Measurements from ENCODE around the gene TMED7.

Gene TMED7

GRCh38 chr5:115627295-115627865, 1.5 kb upstream of the TMED7 start:
- DNase-seq (ENCODE audit: low read depth in 2 of 2, low spot score in 1 of 2), result no peak

GRCh38 chr5:115626445-115626823, 598 bp upstream of the TMED7 start:
- DNase-seq (ENCODE audit: low read depth in 2 of 2, low spot score in 1 of 2), result no peak

GRCh38 chr5:115624994-115625393, 842 bp downstream of the TMED7 start:
- DNase-seq (ENCODE audit: low read depth in 2 of 2, low spot score in 1 of 2), result no peak

GRCh38 chr5:115623658-115624057, 2.2 kb downstream of the TMED7 start:
- DNase-seq (ENCODE audit: low read depth in 2 of 2, low spot score in 1 of 2), result no peak

GRCh38 chr5:115621365-115621900, 4.4 kb downstream of the TMED7 start:
- DNase-seq (ENCODE audit: low read depth in 2 of 2, low spot score in 1 of 2), result no peak

- DNase-seq (ENCODE audit: low read depth in 2 of 2, low spot score in 1 of 2), result no peak
Measured at GRCh38 chr5:115616892-115617291, 8.9 kb downstream of the TMED7 start.

GRCh38 chr5:115616472-115616871, 9.4 kb downstream of the TMED7 start:
- DNase-seq (ENCODE audit: low read depth in 2 of 2, low spot score in 1 of 2), result no peak

GRCh38 chr5:115611873-115612272, 14.0 kb downstream of the TMED7 start:
- DNase-seq (ENCODE audit: low read depth in 2 of 2, low spot score in 1 of 2), result no peak

- DNase-seq (ENCODE audit: low read depth in 2 of 2, low spot score in 1 of 2), result no peak
Measured at GRCh38 chr5:115607935-115608334, 17.9 kb downstream of the TMED7 start.

GRCh38 chr5:115605436-115605835, 20.4 kb downstream of the TMED7 start:
- no peak for DNase-seq (ENCODE audit: low read depth in 2 of 2, low spot score in 1 of 2)

- no peak for DNase-seq (ENCODE audit: low read depth in 2 of 2, low spot score in 1 of 2)
Measured at GRCh38 chr5:115602591-115603125, 23.2 kb downstream of the TMED7 start.

- DNase-seq (ENCODE audit: low read depth in 2 of 2, low spot score in 1 of 2), result peak; percentile 5 to 13
Measured at GRCh38 chr5:115601701-115602590, 23.9 kb downstream of the TMED7 start, which contains the start of gene TICAM2. TICAM2 (minus strand) TSS chr5:115602479; CDS start chr5:115581256, 21,223 bp downstream.

- no peak for DNase-seq (ENCODE audit: low read depth in 2 of 2, low spot score in 1 of 2)
Measured at GRCh38 chr5:115600766-115601165, 25.1 kb downstream of the TMED7 start.

GRCh38 chr5:115599924-115600323, 25.9 kb downstream of the TMED7 start:
- DNase-seq (ENCODE audit: low read depth in 2 of 2, low spot score in 1 of 2), result no peak

GRCh38 chr5:115599502-115599901, 26.3 kb downstream of the TMED7 start:
- no peak for DNase-seq (ENCODE audit: low read depth in 2 of 2, low spot score in 1 of 2)

GRCh38 chr5:115594128-115595047, 31.4 kb downstream of the TMED7 start:
- DNase-seq (ENCODE audit: low read depth in 2 of 2, low spot score in 1 of 2), result no peak

GRCh38 chr5:115589043-115589442, 36.8 kb downstream of the TMED7 start:
- no peak for DNase-seq (ENCODE audit: low read depth in 2 of 2, low spot score in 1 of 2)

- no peak for DNase-seq (ENCODE audit: low read depth in 2 of 2, low spot score in 1 of 2)
Measured at GRCh38 chr5:115588640-115589039, 37.2 kb downstream of the TMED7 start.

- no peak for DNase-seq (ENCODE audit: low read depth in 2 of 2, low spot score in 1 of 2)
Measured at GRCh38 chr5:115586525-115587146, 39.2 kb downstream of the TMED7 start.

- DNase-seq (ENCODE audit: low read depth in 2 of 2, low spot score in 1 of 2), result no peak
Measured at GRCh38 chr5:115585265-115585664, 40.6 kb downstream of the TMED7 start.

Measured in stimulated activated CD8-positive, alpha-beta memory T cell treated with anti-CD3 and anti-CD28 coated beads, Interleukin-4, amount 100 ng/mL, for 1 hour (primary cell).